ENCODE measurements around the gene CLEC10A.
"Not testable (repeated sequence)": the region's sequence is repeated elsewhere in the genome, so short reads cannot be mapped to it uniquely, and the experiment has no call there.

The CLEC10A gene

DNA sequence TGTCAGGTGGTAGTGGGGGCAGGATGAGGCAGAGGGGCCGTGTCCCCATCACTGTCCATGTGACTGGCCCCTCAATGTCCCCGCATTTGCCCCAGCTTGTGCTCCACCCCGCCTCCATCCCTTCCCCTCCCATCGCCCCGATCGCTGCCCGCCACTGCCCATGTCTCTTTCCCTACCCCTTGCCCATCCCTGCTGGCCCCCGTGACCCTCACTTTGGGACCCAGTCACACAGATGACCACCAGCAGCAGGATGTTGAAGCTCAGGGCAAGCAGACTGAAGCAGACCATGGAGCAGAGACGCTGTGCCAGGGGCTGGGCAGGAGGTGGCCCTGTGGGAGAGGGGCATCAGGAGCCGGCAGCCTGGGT, 28.5 kb upstream of the CLEC10A start:
- DNase-seq (ENCODE audit: low read depth in 3 of 3) = no peak

DNA sequence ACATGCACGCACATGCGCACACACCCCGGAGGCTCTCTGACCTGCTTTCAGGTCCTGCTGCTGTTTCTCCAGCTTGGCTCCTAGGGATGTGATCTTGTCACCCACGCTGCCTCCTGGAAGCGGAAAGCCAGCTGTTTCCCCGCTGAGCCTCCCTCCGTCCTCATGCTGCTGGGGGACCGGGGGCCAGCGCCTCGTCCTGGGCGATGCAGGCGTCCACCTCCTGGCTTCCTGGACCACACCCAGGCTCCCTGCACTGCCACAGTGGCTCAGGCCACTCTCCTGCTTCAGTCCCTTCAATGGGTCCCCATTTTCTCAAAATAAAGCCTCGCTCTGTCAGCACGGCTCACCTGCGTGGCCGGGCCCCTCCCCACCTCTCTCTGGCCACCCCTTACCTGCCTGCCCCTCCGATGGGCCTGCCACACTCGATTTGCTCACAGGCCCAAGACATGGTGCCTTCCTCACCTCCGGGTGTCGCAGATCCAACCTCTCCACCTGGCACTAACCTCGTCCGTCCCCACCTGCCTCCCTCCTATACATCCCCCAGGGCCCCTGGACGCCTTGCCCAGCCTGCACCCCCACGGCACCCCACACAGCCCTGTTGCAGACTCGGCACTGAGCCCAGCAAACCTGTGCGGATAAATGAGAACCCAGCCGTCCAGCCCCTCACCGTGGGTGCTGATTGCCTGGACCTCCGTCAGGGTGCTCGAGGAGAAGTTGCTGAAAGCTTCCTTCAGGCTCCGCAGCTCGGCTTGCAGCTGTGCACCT, 27.9 kb upstream of the CLEC10A start:
- DNase-seq (ENCODE audit: low read depth in 3 of 3) = no peak

DNA sequence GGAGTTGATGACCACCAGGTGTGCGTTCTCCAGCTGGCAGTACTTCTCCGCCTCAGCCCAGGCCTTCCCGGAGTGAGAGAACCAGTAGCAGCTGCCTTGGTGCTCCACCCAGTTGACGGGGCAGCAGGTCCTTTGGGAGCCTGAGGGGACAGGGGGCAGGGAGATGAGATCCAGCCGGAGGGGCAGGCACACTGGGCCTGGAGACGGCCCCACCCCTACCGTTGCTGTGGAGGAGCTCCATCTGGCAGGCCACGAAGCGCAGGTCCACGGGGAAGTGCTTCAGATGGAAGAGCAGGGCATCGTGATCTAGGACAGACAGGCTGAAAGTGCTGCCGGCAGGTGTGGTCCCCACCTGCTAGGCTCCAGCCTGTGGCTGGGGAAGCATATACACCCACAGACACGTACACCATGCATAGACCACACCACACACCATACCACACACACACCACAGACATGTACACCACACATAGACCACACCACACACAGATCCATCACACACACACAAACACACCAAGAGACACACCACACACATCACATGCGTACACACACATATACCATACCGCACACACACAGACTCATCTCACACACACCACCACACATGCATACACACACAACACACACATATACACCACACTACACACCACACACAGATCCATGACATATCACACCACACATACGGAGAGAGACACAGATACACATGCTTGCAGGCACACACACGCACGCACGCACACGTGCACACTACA, 27.1 kb upstream of the CLEC10A start:
- DNase-seq (ENCODE audit: low read depth in 3 of 3) = no peak

DNA sequence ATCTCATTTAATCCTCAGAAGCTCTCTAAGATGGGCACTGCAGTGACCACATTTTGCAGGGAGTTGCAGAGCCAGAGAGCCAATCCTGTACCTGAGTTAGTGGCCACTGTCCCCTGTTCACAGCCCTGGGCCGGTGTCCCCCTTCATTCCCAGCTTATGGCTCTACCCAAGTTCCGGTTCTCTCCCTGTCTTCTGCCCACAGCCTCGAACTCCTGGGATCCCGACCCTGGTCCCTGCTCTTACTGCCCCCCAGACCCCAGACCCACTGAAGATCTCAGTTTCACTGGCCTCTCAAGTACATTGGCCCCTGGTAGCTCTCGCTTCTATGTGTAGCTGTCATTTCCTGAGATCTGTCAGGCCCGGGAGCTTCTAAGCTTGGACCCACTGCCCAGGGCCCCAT, 22.4 kb upstream of the CLEC10A start:
- no peak for DNase-seq (ENCODE audit: low read depth in 3 of 3)

DNA sequence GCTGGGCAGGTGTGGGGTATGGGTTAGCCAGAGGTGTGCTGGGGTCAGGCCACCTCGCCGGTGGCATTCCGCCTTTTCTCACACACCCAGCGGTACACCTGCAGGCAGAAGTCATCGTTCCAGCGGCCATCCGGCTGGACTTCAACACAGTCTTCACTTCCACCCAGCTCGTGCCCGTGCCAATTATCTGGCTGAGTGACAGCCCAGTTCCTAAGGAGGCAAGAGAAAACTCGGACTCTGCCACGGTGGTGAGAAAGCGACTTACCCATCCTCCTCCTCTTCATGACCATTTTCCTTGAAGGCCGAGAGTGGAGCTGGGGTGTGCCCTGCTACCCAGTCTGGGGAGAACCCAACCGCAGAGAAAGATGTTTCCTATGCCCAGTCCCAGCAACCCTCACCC, 21.5 kb upstream of the CLEC10A start:
- no peak for DNase-seq (ENCODE audit: low read depth in 3 of 3)

DNA sequence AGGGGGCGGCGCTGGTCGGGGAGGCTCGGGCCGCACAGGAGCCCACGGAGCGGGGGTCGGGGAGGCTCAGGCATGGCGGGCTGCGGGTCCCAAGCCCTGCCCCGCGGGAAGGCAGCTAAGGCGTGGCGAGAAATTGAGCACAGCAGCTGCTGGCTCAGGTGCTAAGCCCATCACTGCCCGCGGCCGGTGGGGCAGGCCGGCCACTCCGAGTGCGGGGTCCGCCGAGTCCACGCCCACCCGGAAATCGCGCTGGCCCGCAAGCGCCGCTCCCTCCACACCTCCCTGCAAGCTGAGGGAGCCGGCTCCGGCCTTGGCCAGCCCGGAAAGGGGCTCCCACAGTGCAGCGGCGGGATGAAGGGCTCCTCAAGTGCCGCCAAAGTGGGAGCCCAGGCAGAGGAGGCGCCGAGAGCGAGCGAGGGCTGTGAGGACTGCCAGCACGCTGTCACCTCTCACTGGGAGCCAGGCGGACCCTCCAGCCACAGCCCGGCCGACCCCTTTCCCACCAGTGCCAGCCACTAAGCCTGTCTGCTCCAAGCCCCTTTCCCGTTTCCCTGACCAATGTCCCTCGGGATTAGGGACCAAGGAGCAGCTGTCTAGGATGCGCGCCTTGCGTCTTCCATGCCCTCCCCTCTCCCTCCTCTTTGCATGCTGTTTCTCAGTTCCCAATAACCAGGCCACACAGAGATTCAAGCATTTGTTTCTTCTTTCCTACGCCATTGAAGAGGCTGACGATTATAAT, 20.8 kb upstream of the CLEC10A start:
- not testable (repeated sequence) for DNase-seq (ENCODE audit: low read depth in 3 of 3)

DNA sequence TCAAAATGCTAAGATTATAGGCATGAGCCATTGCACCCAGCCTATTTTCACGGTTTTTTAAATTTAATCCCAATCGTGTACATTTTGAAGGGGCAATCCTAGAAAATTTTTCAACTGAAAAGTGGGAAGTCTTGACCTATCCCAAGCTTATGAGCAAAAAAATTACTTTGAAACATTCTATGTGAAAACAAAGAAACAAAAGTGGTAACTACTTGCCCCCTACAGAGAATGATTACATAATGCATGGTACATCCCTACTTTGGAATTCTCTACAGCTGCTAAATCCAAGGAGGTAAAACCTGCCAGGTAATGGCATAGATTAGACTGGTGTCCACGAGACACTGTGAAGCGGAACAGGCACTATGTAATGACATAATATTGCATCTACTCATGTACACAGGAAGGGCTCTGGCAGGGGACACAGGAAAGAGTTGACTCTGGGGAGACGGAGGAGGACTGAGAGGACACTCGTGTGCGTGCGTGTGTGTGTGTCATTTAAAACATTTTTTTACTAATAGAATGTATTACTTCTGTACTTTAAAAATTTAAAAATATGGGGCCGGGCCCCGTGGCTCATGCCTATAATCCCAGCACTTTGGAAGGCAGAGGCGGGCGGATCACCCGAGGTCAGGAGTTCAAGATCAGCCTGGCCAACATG, 18.9 kb upstream of the CLEC10A start:
- no peak for DNase-seq (ENCODE audit: low read depth in 3 of 3)

DNA sequence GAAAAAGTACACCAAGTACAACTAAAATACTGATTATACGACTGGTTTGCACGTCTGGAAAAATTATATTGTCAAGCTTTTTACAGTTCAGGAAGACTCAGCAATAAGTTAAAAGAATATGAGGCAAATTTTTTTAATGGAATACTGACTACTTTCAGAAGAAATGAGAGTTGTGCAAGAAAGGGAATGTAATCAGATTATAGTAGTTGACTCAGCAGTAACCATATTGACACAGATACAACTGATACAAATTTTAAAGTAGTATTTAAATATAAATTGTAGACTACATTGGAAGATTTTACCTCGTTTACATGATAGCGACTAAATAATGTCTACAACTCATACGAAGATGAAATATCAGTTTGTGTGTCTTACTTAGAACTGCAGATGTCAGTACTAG, 17.9 kb upstream of the CLEC10A start:
- DNase-seq (ENCODE audit: low read depth in 3 of 3) = no peak

DNA sequence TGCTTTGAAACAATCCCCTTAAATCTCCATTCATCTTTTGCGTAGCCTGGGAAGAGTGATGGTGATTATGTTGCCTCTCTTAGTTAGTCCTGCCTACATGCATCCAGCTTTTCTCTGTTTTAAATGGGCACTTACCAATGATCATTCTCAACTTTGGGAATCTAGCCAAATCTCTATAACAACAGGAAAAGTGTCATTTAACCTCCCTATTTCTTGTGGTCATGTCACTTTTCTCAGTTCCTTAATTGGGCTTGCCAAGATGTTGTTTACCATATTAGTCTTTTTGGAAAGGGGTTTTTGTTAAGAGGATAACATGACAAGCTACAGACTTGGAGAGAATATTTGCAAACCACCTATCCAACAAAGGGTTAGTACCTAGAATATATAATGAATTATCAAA, 15.6 kb upstream of the CLEC10A start:
- no peak for DNase-seq (ENCODE audit: low read depth in 3 of 3)

DNA sequence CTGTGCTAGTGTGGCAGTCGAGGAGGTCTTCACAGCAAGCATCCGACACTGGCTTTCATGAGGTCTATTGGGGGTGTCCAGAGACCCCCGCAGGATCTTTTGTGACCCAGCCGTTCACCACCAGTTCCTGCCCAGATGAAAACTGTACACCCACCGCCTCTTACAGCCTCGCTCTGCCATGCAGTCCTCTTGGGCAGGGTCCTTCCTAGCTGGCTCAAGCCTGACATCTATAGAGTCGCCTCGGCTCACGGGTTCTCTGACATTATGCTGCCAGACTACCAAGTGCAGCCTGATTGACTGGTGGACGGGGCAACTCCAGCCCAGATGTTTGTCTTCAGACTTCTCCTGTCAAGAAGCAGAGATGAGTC, 14.6 kb upstream of the CLEC10A start:
- DNase-seq (ENCODE audit: low read depth in 3 of 3) = no peak

DNA sequence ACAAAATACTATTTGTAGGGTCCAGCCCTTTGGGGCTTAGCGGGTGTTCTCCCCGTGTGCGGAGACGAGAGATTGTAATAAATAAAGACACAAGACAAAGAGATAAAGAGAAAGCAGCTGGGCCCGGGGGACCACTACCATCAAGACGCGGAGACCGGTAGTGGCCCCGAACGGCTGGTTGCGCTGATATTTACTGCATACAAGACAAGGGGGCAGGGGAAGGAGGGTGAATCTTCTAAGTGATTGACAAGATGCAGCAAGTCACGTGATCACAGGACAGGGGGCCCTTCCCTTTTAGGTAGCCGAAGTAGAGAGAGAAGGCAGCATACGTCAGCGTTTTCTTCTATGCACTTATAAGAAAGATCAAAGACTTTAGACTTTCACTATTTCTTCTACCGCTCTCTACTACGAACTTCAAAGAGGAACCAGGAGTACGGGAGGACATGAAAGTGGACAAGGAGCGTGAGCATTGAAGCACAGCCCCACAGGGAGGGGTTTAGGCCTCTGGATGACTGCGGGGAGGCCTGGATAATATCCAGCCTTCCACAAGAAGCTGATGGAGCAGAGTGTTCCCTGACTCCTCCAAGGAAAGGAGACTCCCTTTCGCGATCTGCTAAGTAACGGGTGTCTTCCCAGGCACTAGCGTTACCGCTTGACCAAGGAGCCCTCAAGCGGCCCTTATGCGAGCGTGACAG, 11.4 kb upstream of the CLEC10A start:
- DNase-seq (ENCODE audit: low read depth in 3 of 3) = not testable (repeated sequence)

DNA sequence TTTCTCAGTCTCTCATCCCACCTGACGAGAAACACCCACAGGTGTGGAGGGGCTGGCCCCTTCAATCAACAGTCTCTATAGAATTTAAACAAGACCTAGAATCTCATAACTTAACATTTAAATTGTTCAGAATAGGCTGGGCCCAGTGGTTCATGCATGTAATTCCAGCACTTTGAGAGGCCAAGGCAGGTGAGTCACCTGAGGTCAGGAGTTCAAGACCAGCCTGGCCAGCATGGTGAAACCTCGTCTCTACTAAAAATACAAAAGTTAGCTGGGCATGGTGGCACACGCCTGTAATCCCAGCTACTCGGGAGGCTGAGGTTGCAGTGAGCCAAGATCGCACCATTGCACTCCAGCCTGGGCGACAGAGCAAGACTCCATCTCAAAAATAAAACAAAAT, 9.5 kb upstream of the CLEC10A start:
- DNase-seq (ENCODE audit: low read depth in 3 of 3) = not testable (repeated sequence)

DNA sequence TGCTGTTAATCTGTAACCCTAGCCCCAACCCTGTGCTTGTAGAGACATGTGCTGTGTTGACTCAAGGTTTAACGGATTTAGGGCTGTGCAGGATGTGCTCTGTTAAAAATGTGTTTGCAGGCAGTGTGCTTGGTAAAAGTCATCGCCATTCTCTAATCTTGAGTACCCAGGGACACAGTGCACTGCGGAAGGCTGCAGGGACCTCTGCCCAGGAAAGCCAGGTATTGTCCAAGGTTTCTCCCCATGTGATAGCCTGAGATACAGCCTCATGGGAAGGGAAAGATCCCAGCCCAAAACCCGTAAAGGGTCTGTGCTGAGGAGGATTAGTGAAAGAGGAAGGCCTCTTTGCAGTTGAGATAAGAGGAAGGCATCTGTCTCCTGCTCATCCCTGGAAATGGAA, 8.4 kb upstream of the CLEC10A start:
- not testable (repeated sequence) for DNase-seq (ENCODE audit: low read depth in 3 of 3)

DNA sequence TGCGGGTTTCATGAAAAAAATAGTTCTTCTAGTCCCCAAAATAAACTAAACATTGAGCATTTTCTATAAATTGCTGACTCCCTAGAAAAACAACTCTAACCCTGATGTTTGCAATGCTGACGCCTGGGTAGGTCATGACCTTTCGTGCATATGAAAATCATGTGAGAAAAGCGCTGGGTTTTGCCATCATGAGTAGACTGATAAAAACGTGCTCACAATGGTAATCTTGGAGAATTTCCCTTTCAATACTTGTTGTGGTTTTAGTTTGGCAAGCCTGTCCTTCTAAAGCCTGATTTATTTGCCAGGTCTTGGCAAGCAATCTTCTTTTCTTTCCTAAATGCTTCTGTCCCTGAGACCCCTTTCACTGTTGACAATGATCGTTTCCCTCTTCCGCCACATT, 4.0 kb upstream of the CLEC10A start:
- no peak for DNase-seq (ENCODE audit: low read depth in 3 of 3)

DNA sequence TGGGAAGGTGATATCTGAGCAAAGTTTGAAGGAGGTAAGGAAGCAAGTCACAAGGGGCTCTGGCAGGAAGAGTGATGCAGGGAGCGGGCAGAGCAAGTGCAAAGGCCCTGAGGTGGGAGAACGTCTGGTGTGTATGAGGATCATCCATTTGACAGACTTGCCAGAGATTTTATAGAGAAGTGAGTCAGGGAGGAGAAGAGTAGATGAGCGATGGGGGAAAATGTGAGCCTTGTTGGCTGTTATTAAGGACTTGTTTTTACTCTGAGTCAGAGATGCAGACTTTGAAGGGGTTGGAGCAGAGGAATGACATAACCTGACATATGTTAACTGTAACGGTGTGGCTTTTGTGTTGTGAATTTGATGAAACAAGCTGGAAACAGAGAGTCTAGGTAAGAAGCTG, 3.5 kb upstream of the CLEC10A start:
- DNase-seq (ENCODE audit: low read depth in 3 of 3) = no peak

DNA sequence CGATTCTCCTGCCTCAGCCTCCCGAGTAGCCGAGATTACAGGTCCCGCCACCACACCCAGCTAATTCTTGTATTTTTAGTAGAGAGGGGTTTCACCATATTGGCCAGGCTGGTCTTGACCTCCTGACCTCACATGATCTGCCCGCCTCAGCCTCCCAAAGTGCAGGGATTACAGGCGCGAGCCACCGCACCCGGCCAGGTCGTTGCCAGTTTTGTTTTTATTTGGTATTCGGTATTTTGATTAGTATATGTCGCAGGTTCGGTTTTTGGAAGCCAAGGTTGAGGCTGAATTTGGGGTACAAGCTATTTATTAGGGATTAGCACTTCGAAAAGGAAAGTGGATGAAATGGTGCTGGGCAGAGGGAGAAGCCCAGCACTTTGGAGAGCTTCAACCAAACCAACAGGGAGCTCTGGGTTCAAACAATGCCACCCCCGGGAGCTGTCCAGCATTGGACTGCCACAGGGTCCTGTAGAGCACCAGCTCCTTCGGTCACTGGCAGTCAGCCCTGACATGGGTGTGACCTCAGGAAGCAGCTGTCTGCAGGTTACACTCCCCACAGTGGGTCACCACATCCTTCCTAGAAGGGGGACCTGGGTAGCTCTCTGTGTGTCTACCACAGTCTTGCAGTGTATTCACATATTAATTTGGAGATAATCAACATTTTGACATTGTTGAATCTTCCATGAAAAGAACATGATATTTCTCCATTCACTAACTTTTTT, 1.5 kb upstream of the CLEC10A start:
- DNase-seq (ENCODE audit: low read depth in 3 of 3) = no peak

DNA sequence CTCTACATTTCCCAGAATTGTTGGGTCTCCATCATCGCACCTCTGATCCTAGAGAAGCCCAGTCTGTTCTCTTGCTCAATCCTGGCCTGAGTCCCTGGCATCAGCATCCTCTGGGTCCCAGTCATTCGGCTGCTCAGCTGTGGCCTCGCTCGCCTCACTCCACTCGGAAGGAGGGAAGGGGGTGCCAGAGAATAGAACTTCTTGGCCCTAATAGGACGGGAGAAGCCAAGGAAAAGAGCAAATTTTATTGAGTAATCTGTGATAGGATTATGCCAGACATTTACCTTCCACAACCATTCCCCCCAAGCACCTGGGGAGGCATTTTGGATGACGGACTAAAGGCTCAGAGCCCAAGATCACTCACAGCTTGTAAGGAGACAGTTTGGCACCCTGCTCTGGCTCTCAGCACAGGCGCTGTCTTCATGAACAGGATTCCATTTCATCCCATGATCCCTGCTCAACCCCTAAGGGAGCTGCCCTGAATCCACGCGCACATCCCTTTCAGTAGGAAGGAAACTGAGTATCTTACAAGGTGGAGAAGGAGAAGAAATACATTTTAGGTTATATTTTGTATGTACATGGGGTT, 498 bp upstream of the CLEC10A start:
- no peak for DNase-seq (ENCODE audit: low read depth in 3 of 3)

DNA sequence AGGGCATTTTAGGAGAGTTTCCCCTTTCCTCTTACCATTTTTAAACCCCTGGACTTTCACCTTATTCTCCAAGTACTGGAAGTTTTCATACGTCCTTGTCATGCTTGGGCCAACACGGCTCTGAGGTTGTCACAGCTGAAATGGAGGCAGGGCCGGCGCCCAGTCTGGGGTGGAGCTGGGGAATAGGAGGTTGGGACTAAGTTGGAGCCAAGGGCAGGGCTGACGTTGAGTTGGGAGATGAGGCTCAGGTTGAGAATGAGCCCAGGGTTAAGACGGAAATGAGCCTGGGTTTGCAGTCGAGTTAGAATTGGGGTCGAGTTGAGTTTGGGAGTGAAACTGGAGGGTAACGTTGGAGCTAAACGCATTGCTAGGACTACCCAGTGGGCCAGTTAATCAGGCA, 1.3 kb downstream of the CLEC10A start:
- DNase-seq (ENCODE audit: low read depth in 3 of 3) = no peak

DNA sequence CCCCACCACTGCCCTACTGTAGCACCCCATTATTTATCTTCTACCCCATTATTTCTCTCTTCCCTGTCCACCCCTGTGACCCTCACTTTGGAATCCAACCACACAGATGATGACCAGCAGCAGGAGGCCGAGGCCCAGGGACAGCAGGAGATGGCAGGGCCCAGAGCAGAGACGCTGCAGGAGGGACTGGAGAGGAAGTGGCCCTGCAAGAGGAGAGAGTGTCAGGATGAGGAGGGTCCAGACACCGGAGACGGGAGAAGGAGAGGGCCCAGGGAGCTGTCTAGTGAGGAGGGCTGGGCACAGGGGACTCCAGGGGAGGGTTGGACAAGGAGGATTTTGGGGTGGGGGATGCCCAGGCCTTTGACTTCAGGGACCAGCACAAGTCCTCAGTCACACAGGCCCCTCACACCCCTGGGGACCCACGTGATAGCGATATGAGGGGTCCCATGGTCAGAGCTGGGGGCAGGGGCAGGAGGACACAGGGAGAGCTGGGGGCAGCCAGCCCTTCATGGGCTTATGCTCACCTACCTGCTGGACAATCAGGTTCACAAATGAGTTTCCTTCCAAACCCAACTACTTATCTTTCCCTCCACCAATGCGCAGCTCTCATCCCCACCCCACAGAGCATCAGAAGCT, 2.0 kb downstream of the CLEC10A start:
- DNase-seq (ENCODE audit: low read depth in 3 of 3) = no peak

DNA sequence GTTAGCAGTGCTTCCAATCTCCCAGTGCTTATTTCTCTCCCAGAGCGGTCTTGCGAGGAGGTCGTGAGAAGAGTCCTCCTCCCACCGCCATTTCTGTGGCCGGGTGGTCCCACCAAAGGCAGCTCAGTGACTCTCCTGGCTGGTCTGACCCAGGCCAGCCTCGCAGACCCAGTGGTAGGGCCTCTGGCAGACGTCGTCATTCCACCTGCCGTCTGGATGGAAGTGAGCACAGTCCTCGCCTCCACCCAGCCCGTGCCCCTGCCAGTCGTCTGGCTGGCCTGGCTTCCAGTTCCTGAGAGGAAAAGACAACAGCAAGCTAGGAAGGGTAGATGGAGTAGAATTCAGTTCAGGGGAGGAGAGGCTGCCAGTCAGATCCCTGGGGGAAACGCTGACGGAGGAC, 5.1 kb downstream of the CLEC10A start:
- DNase-seq (ENCODE audit: low read depth in 3 of 3) = no peak
